ENCODE data around the gene MAD1L1. TPM values are rescaled to one million over a fixed set of nuclear protein-coding genes. Genes with fewer than 3 reads are reported as not detected.

Gene MAD1L1
- total RNA-seq, 3 donors from 2014 or later: 25.3 to 31.2 (median 26.2) TPM

- no peak overlapping the region for H3K4me3 ChIP-seq
- TF ChIP-seq CTCF (IDR thresholded peaks at IDR 0.05): no peak
These were observed 204.0 kb downstream of the MAD1L1 start for GRCh38 chr7:2028733-2029132.

GRCh38 chr7:2025188-2025587, 207.6 kb downstream of the MAD1L1 start:
- intact Hi-C loops (cut with DNase I, micrococcal nuclease): no loop called here
- peaks cover 14% of the 10 kb centered on the region for H3K9me3 ChIP-seq
- H3K4me3 ChIP-seq: no peak overlapping the region
- DNase-seq (no peak), ATAC-seq (no peak)
- no peaks in the 10 kb centered on the region for H3K36me3 ChIP-seq (ENCODE audit: low read depth)
- no peaks in the 10 kb centered on the region for H3K4me1 ChIP-seq (ENCODE audit: low read depth)
- TF ChIP-seq CTCF (IDR thresholded peaks at IDR 0.05): no peak

More at GRCh38 chr7:2028733-2029132, 204.0 kb downstream of the MAD1L1 start:
- no peak for DNase-seq
- intact Hi-C loops (cut with DNase I, micrococcal nuclease): no loop called here
- Histone ChIP-seq H3K4me1 (ENCODE audit: low read depth) (no peaks in the 10 kb centered on the region), H3K36me3 (ENCODE audit: low read depth) (no peaks in the 10 kb centered on the region), H3K9me3 (peaks cover 14% of the 10 kb centered on the region)
- no peak for ATAC-seq

DNA sequence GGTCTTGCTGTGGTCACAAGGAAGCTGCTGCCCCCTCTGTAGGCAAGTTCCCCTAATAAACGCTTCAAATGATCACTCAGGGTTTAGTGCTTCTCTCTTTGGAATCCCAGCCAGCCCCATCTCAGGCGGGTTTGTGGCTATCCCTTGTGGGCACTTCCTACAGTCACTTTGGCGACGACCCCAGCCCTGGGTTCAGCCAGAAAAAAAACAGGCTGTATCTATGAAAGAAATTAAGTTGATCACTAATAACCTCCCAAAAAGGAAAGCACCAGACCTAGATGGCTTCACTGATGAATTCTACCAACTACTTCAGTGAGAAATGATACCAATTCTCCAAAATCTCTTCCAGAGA, 208.2 kb downstream of the MAD1L1 start:
- Histone ChIP-seq H3K4me1 (ENCODE audit: low read depth) (no peaks in the 10 kb centered on the region), H3K36me3 (ENCODE audit: low read depth) (no peaks in the 10 kb centered on the region), H3K4me3 (no peak overlapping the region), H3K9me3 (peaks cover 14% of the 10 kb centered on the region)
- DNase-seq: peak in 2 of 3 donors; percentile 12 to 15
- no peak for TF ChIP-seq CTCF (IDR thresholded peaks at IDR 0.05)
- no peak for ATAC-seq
- intact Hi-C loops (cut with DNase I, micrococcal nuclease): no loop called here

DNA sequence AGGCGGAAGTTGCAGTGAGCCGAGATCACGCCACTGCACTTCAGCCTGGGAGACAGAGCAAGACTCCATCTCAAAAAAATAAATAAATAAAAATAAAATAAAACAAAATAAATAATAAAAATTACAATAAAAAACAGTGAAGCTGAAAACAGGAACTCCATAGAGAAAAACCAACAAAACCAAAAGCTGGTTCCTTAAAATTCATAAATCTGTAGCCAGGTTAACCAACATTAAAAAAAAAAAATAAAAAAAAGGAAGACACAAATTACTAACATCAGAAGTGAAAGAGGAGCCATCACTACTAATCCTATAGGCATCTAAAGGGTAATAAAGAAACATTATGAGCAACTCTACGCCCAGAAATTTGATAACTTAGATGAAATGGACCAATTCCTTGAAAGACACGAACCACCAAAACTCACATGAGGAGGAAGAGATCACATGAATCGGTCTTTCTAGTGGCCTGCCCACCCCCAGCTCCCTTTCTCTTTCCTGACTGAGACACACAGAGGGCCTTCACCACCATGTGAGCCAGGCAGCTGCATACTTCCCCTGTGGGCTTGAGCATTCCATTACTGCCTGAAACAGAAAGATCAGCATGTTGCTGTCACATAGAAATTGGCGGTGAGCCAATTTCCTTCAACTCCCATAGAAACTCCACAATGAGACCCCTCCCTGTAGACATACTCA, 208.7 kb downstream of the MAD1L1 start:
- H3K4me1 ChIP-seq (ENCODE audit: low read depth): no peaks in the 10 kb centered on the region
- no peak for ATAC-seq
- no peak for TF ChIP-seq CTCF (IDR thresholded peaks at IDR 0.05)
- no peaks in the 10 kb centered on the region for H3K36me3 ChIP-seq (ENCODE audit: low read depth)
- H3K4me3 ChIP-seq: no peak overlapping the region
- intact Hi-C loops (cut with DNase I, micrococcal nuclease): no loop called here
- H3K9me3 ChIP-seq: peaks cover 14% of the 10 kb centered on the region
- peak; percentile 12 to 17 (median 15) for DNase-seq

DNA sequence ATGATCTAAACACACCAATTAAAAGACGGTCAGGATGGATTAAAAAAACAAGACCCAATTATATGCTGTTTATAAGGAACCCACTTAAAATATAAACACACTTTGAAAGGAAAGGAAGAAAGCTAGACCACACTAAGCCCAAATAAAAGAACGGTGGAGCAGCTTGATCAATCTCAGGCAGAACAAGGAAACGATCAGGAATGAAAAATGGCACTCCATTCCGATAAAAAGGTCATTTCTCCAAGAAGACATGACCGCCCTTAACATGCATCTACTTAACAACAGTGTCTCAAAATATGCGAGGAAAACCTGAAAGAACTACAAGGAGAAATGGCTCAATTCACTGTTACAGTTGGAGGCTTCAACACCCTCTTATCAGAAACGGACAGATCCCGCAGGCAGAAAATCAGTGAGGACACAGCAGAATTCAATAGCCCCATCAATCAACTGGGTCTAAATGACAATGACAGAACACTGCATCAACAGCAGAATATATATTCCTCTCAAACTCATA, 210.0 kb downstream of the MAD1L1 start:
- ATAC-seq: no peak
- H3K4me3 ChIP-seq: no peak overlapping the region
- H3K9me3 ChIP-seq: peaks cover 9% of the 10 kb centered on the region
- no peak for TF ChIP-seq CTCF (IDR thresholded peaks at IDR 0.05)
- no peaks in the 10 kb centered on the region for H3K4me1 ChIP-seq (ENCODE audit: low read depth)
- intact Hi-C loops (cut with DNase I, micrococcal nuclease): no loop called here
- no peaks in the 10 kb centered on the region for H3K36me3 ChIP-seq (ENCODE audit: low read depth)
- DNase-seq: no peak
